Suprapubic skin (tissue), 4 donors: ENCODE data around the gene NAT9. TPM values are rescaled to one million over a fixed set of nuclear protein-coding genes. Genes with fewer than 3 reads are reported as not detected.

Experiments used
- DNase-seq, 2 donors: peaks; one replicate each; pipeline ENCODE4 v3.0.0-alpha.2; 2019; ENCODE audit warnings: low spot score in 2 of 2
- H3K27ac ChIP-seq: fragments of 200-600 bp; sonication (generic); one replicate; pipeline ENCODE4 v1.5.1; 2019
- H3K27me3 ChIP-seq: fragments of 200-600 bp; sonication (generic); one replicate; pipeline ENCODE4 v1.5.1; 2019
- H3K36me3 ChIP-seq: fragments of 200-600 bp; sonication (generic); one replicate; pipeline ENCODE4 v1.5.1; 2019
- H3K4me1 ChIP-seq: fragments of 200-600 bp; sonication (generic); one replicate; pipeline ENCODE4 v1.5.1; 2019
- H3K4me3 ChIP-seq: fragments of 200-600 bp; sonication (generic); one replicate; pipeline ENCODE4 v1.5.1; 2019; ENCODE audit warnings: mild to moderate bottlenecking
- H3K9me3 ChIP-seq: fragments of 200-600 bp; sonication (generic); one replicate; pipeline ENCODE4 v1.5.1; 2019
- EP300 ChIP-seq: sonication (generic); formaldehyde crosslinking; IDR thresholded peaks from one replicate; pipeline ENCODE4 v1.6.1; 2017; ENCODE audit warnings: antibody characterized with exemption
- POLR2A ChIP-seq, 2 donors: fragments of 450-650 bp; IDR thresholded peaks; one replicate each; pipeline ENCODE4 v1.6.1; 2017; ENCODE audit warnings: antibody characterized with exemption in 2 of 2, mild to moderate bottlenecking in 2 of 2, moderate library complexity in 2 of 2
- POLR2AphosphoS5 ChIP-seq, 3 donors: sonication (generic); formaldehyde crosslinking; IDR thresholded peaks; one replicate each; pipeline ENCODE4 v1.6.1; 2017; ENCODE audit warnings: antibody characterized with exemption in 3 of 3
- WGBS: methylation state at CpG from one replicate; pipeline ENCODE4 v1.1.5; 2018; 5-methylcytosine and 5-hydroxymethylcytosine counted together
- total RNA-seq, 4 donors: library from RNA; depleted of rRNA; stranded (reverse); fragments of >200 nt; gene quantifications; one replicate each; pipeline ENCODE4 v1.1.0, GENCODE V29; 2016
- TF ChIP-seq, protein P1 (sequence below), 2 donors: fragments of 200-600 bp in 1 of 2; fragments of 450-650 bp in 1 of 2; sonication (generic) in 1 of 2; IDR thresholded peaks; one replicate each; pipeline ENCODE4 v1.5.1; 2016 to 2019; ENCODE audit warnings: antibody characterized with exemption in 2 of 2, mild to moderate bottlenecking in 1 of 2, moderate library complexity in 1 of 2

Gene NAT9
- total RNA-seq, 4 donors from 2014 or later: 21.0 to 32.7 (median 24.4) TPM

DNA sequence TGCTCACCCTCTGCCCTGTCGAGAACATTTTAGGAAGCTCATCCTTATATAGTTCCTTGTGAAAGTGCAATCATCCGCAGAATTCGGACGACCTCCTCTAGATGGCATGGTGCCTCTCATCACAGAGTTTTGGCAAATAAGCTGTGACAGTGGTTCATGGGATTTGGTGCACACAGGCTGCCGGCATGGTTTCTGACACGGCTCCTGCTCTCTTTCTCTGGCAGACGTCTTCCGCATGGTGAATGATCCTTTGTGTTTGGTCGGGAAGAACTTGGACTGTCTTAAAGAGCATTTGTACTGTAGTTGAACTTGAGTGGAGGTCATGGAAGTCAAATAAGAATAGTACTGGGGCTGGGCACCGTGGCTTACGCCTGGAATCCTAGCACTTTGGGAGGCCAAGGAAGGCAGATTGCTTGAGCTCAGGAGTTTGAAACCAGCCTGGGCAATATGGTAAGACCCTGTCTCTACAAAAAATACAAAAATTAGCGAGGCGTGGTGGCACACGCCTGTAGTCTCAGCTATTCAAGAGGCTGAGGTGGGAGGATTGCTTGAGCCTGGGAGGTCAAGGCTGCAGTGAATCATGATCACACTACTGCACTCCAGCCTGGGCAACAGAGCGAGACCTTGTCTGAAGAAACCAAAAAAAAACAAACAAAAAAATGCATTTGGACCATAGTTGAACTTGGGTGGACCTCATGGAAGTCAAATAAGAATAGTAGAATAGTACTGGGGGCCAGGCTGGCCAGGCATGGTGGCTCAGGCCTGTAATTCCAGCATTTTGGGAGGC lies 34.7 kb upstream of the NAT9 start:
- 82% methylated on average over 15 of the region's 15 CpGs for WGBS
- H3K27ac ChIP-seq: no peak overlapping the region

DNA sequence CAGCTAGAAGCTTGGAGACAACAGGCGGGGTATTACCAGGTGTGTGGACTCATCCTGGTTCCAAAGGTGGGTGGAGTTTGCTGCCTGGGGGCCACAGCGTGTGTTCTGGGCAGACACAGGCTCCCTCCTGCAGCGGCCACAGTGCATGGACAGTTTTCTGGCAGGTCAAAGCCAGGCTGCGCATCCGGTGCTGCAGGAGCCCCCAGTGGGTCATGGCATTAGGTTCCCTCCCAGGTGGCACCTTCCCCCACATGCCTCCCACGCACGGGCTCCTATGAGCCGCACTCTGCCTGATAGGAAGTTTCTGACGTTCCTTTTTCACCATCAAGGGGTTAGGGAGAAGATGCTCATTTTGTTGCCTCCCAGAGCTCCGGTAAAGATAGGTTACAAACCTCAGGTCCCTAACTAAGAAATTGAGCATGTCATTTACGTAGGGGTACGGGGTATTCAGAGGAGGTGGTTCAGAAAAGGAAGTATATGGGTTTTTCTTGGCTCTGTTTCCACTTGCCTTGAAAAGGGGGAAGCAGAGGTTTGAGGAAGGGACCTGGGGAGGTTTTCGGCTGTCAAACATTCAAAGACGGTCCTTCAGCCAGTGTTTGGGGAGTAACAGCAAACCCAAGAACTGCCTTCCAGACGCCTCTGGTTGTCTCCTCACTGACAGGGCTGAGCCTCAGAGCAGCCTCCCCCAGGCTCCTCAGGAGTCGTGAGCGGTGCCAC lies 32.7 kb upstream of the NAT9 start:
- peaks cover 24% of the 10 kb centered on the region for H3K36me3 ChIP-seq
- 94% methylated on average over 13 of the region's 17 CpGs for WGBS
- no peaks in the 10 kb centered on the region for H3K4me1 ChIP-seq
- H3K27me3 ChIP-seq: no peaks in the 10 kb centered on the region
- H3K9me3 ChIP-seq: no peaks in the 10 kb centered on the region
- TF ChIP-seq POLR2A (IDR thresholded peaks at IDR 0.05) (no peak), EP300 (no peak), POLR2AphosphoS5 (IDR thresholded peaks at IDR 0.05) (no peak)
- TF ChIP-seq, protein P1, sequence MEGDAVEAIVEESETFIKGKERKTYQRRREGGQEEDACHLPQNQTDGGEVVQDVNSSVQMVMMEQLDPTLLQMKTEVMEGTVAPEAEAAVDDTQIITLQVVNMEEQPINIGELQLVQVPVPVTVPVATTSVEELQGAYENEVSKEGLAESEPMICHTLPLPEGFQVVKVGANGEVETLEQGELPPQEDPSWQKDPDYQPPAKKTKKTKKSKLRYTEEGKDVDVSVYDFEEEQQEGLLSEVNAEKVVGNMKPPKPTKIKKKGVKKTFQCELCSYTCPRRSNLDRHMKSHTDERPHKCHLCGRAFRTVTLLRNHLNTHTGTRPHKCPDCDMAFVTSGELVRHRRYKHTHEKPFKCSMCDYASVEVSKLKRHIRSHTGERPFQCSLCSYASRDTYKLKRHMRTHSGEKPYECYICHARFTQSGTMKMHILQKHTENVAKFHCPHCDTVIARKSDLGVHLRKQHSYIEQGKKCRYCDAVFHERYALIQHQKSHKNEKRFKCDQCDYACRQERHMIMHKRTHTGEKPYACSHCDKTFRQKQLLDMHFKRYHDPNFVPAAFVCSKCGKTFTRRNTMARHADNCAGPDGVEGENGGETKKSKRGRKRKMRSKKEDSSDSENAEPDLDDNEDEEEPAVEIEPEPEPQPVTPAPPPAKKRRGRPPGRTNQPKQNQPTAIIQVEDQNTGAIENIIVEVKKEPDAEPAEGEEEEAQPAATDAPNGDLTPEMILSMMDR (IDR thresholded peaks at IDR 0.05): no peak
- no peak overlapping the region for H3K4me3 ChIP-seq
- no peak for DNase-seq
- H3K27ac ChIP-seq: no peak overlapping the region

More for the DNA sequence above, 34.7 kb upstream of the NAT9 start:
- H3K36me3 ChIP-seq: peaks cover 14% of the 10 kb centered on the region
- TF ChIP-seq, protein P1 (IDR thresholded peaks at IDR 0.05): no peak
- no peak for TF ChIP-seq POLR2AphosphoS5 (IDR thresholded peaks at IDR 0.05)
- TF ChIP-seq EP300: no peak
- TF ChIP-seq POLR2A (IDR thresholded peaks at IDR 0.05): no peak
- no peaks in the 10 kb centered on the region for H3K9me3 ChIP-seq
- H3K4me3 ChIP-seq: no peak overlapping the region
- H3K4me1 ChIP-seq: no peaks in the 10 kb centered on the region
- H3K27me3 ChIP-seq: no peaks in the 10 kb centered on the region
- no peak for DNase-seq

DNA sequence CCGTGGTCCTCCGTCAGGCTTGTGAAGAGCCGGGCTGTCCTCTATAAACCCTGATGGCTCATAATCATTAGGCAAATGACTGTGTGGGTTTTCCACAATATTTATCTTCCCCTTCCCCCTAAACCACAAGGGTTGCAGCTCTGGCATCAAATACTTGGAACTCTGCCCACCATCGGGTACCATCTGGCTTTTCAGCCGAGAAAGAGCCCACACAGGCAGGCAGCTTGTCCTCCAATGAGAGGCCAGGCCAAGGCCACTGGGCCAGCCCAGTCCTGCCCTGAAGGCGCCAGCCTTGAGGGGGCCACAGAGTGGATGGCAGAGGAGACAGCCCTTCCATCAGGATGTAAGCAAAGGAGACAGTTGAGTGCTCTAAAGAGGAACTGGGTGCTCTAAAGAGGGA lies 31.8 kb upstream of the NAT9 start:
- no peak for DNase-seq
- H3K27me3 ChIP-seq: no peaks in the 10 kb centered on the region
- H3K27ac ChIP-seq: no peak overlapping the region
- no peaks in the 10 kb centered on the region for H3K4me1 ChIP-seq
- H3K9me3 ChIP-seq: no peaks in the 10 kb centered on the region
- peaks cover 19% of the 10 kb centered on the region for H3K36me3 ChIP-seq
- TF ChIP-seq POLR2AphosphoS5 (IDR thresholded peaks at IDR 0.05) (no peak), POLR2A (IDR thresholded peaks at IDR 0.05) (no peak), EP300 (no peak)
- TF ChIP-seq, protein P1 (IDR thresholded peaks at IDR 0.05): no peak
- 65% methylated on average over 5 of the region's 6 CpGs for WGBS
- no peak overlapping the region for H3K4me3 ChIP-seq

DNA sequence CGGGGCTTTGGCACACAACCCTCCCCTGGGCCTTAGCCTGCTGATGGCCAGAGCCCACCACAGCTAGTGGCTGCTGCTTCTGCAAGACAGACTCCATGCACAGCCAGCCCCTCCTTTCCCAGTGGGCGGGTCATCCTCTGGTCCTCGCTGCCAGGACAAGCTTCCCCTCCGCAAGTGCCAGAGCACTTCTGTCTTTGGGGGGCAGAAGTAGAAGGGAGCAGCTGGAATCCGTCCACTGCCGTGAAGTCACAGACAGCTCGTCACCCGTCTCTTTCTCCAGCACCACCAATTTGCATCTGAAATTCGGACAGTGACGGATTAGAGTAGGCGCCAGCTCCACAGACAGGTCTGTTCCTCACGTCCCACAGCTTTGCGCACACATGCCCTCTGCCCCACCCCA lies 31.3 kb upstream of the NAT9 start:
- Histone ChIP-seq H3K36me3 (peaks cover 18% of the 10 kb centered on the region), H3K27me3 (no peaks in the 10 kb centered on the region), H3K4me3 (no peak overlapping the region), H3K4me1 (no peaks in the 10 kb centered on the region), H3K9me3 (no peaks in the 10 kb centered on the region), H3K27ac (no peak overlapping the region)
- TF ChIP-seq POLR2A (IDR thresholded peaks at IDR 0.05): no peak
- no peak for TF ChIP-seq EP300
- 91% methylated on average over 13 of the region's 13 CpGs for WGBS
- DNase-seq: no peak

DNA sequence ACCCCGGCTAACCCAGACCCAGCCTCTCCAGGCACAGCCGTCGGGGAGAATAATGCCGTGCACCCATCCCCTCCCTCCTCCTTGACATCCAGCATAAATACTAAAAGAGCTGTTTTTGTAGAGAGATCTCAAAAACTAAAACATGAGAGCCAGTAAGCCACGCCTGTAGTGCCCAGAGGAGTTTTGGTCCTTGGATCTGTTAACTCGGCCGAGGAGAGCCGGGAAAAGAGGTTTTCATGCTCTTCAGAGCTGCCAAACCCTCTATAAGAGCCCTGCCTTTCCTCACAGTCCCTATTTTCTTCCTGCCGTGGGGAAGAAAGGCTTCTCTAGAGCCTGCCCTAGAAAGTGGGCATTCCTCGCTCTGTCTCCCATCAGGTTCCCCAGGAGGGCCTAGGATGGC lies 30.2 kb upstream of the NAT9 start:
- no peaks in the 10 kb centered on the region for H3K27me3 ChIP-seq
- H3K36me3 ChIP-seq: peaks cover 28% of the 10 kb centered on the region
- no peak for DNase-seq
- H3K4me3 ChIP-seq: no peak overlapping the region
- no peaks in the 10 kb centered on the region for H3K9me3 ChIP-seq
- TF ChIP-seq POLR2A (IDR thresholded peaks at IDR 0.05) (no peak), EP300 (no peak), POLR2AphosphoS5 (IDR thresholded peaks at IDR 0.05) (no peak)
- TF ChIP-seq, protein P1 (IDR thresholded peaks at IDR 0.05): no peak
- no peaks in the 10 kb centered on the region for H3K4me1 ChIP-seq
- H3K27ac ChIP-seq: no peak overlapping the region
- WGBS: 89% methylated on average over 9 of the region's 10 CpGs
